Glutamatergic neuron (in vitro differentiated cells): ENCODE data around the gene SLC25A4. TPM values are rescaled to one million over a fixed set of nuclear protein-coding genes. Genes with fewer than 3 reads are reported as not detected.
"Not testable (repeated sequence)": the region's sequence is repeated elsewhere in the genome, so short reads cannot be mapped to it uniquely, and the experiment has no call there.

Experiments used
- DNase-seq: peaks from one replicate; pipeline ENCODE4 v3.0.0; 2022
- H3K27ac Mint-ChIP-seq: one replicate; pipeline ENCODE4 v1.8.0; 2020; ENCODE audit warnings: mild to moderate bottlenecking, mixed read lengths, inconsistent platforms; ENCODE audit not compliant: unreplicated experiment
- H3K27me3 Mint-ChIP-seq: one replicate; pipeline ENCODE4 v1.8.0; 2020; ENCODE audit warnings: mild to moderate bottlenecking, moderate library complexity, mixed read lengths, inconsistent platforms; ENCODE audit not compliant: unreplicated experiment
- H3K36me3 Mint-ChIP-seq: one replicate; pipeline ENCODE4 v1.8.0; 2020; ENCODE audit warnings: mild to moderate bottlenecking, mixed read lengths, inconsistent platforms; ENCODE audit not compliant: unreplicated experiment
- H3K4me1 Mint-ChIP-seq: one replicate; pipeline ENCODE4 v1.8.0; 2020; ENCODE audit warnings: mild to moderate bottlenecking, low read depth, mixed read lengths, inconsistent platforms; ENCODE audit not compliant: unreplicated experiment
- H3K4me3 Mint-ChIP-seq: one replicate; pipeline ENCODE4 v1.8.0; 2020; ENCODE audit warnings: mild to moderate bottlenecking, mixed read lengths, inconsistent platforms; ENCODE audit not compliant: unreplicated experiment
- H3K9me3 Mint-ChIP-seq: one replicate; pipeline ENCODE4 v1.8.0; 2020; ENCODE audit warnings: mild to moderate bottlenecking, moderate library complexity, mixed read lengths, inconsistent platforms; ENCODE audit not compliant: unreplicated experiment
- total RNA-seq: library from RNA; stranded (reverse); fragmentation: NEBNext Ultra II Directional; extraction: Animal tissue kit (Norgen Biotek cat#: 25700); gene quantifications from one replicate; pipeline ENCODE4 v1.2.1, GENCODE V29; 2021; ENCODE audit not compliant: unreplicated experiment
- TF ChIP-seq, protein P1 (sequence below): fragments of 200-600 bp; sonication (generic); IDR thresholded peaks from one replicate; pipeline ENCODE4 v1.5.0; 2021; ENCODE audit not compliant: partially characterized antibody, unreplicated experiment

SLC25A4 gene
- total RNA-seq, 1 donor from 2014 or later = 44.7 TPM

DNA sequence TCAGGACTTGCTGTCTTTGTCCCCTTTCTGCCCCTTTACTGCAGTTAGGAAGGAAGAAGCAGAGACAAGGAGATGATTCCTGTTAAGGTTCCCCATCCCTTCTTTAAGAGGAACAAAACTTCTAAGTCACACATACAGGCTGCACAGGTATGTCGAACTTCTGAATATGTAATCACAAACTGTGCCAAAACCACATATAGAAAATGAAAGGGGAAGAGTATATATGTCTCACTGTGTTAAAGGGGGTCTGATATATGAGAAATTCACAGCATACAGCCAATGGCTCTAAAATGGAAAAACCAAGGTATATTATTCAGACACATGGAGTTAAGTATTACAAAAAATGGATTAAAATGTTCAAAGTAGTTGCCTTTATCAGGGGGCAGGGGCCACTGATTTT, 49.0 kb downstream of the SLC25A4 start:
- no peak overlapping the region for H3K27ac Mint-ChIP-seq
- TF ChIP-seq, protein P1, sequence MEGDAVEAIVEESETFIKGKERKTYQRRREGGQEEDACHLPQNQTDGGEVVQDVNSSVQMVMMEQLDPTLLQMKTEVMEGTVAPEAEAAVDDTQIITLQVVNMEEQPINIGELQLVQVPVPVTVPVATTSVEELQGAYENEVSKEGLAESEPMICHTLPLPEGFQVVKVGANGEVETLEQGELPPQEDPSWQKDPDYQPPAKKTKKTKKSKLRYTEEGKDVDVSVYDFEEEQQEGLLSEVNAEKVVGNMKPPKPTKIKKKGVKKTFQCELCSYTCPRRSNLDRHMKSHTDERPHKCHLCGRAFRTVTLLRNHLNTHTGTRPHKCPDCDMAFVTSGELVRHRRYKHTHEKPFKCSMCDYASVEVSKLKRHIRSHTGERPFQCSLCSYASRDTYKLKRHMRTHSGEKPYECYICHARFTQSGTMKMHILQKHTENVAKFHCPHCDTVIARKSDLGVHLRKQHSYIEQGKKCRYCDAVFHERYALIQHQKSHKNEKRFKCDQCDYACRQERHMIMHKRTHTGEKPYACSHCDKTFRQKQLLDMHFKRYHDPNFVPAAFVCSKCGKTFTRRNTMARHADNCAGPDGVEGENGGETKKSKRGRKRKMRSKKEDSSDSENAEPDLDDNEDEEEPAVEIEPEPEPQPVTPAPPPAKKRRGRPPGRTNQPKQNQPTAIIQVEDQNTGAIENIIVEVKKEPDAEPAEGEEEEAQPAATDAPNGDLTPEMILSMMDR = no peak

DNA sequence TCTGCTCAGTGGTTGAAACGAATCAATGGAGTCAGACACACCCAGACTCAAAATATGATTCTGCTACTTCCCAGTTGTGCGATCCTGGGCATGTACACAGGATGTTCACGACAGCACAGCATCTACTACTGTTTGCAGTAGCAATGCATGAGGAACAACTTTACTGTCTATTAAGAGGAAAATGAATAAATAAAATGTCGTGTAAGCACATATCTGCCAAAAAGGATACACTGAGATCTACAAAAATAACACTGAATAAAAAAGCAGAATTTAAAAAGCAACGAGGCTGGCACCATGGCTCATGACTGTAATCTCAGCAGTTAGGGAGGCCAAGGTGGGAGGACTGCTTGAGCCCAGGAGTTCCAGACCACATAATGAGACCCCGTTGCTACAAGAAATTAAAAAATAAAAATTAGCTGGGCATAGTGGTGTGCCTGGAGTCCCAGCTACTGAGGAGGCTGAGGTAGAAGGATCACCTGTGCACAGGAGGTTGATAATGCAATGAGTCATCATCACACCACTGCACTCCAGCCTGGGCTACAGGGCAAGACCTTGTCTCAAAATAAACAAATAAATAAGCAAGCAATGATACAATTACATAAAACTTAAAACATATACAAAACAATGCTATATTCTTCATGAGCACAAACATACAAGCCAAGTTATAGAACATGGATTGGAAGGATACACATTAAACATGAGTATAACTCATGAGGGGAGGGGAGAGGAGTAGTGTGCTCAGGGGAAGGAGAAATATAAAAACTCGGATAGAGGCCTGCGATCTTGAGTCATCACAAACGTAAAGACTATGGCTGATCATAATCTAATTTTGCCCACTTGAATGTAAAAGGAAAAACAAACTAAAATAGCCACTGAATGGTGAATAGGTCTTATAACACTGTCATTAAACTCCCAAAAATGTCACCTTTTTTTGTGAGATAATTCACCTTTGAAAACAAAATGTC, 52.1 kb downstream of the SLC25A4 start:
- Mint-ChIP-seq H3K27me3 (no peaks in the 10 kb centered on the region), H3K4me1 (no peaks in the 10 kb centered on the region), H3K27ac (no peak overlapping the region), H3K9me3 (no peaks in the 10 kb centered on the region), H3K4me3 (no peak overlapping the region), H3K36me3 (no peaks in the 10 kb centered on the region)
- TF ChIP-seq, protein P1 = no peak
- no peak for DNase-seq

More for the DNA sequence above, 49.0 kb downstream of the SLC25A4 start:
- H3K4me3 Mint-ChIP-seq = no peak overlapping the region
- DNase-seq = no peak
- no peaks in the 10 kb centered on the region for H3K27me3 Mint-ChIP-seq
- H3K36me3 Mint-ChIP-seq = no peaks in the 10 kb centered on the region
- no peaks in the 10 kb centered on the region for H3K9me3 Mint-ChIP-seq
- no peaks in the 10 kb centered on the region for H3K4me1 Mint-ChIP-seq

DNA sequence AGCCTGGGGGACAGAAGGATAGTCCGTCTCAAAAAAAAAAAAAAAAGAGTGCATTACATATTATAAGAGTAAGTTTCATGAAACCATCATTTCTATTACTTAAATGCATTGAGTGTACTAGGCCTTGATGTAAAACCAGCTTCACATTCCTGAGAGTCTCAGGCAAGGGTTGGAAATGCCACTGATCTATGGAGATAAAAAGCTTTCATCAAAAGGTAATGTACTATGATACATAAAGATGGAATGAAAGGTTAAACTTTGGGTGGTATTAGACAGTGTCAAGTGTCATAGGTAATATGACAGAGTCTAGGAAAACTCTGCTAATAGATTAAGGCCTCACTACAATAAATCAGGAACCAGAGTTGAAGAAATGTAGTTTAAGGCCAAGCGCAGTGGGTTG, 53.4 kb downstream of the SLC25A4 start:
- Mint-ChIP-seq H3K36me3 (no peaks in the 10 kb centered on the region), H3K9me3 (no peaks in the 10 kb centered on the region), H3K27me3 (no peaks in the 10 kb centered on the region), H3K4me3 (no peak overlapping the region), H3K27ac (no peak overlapping the region), H3K4me1 (no peaks in the 10 kb centered on the region)
- TF ChIP-seq, protein P1 = no peak
- DNase-seq = no peak

DNA sequence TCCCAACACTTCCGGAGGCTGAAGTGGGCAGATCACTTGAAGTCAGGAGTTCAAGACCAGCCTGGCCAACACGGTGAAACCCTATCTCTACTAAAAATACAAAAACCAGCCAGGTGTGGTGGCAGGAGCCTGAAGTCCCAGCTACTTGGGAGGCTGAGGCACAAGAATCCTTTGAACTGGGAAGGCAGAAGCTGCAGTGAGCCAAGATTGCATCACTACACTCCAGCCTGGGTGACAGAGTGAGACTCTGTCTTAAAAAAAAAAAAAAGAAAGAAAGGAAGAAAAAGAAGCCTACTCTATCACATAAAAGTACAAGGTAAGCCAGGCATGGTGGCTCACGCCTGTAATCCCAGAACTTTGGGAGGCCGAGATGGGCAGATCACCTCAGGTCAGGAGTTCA, 55.1 kb downstream of the SLC25A4 start:
- H3K4me3 Mint-ChIP-seq, H3K27me3 Mint-ChIP-seq, DNase-seq, H3K27ac Mint-ChIP-seq, H3K36me3 Mint-ChIP-seq, H3K9me3 Mint-ChIP-seq, H3K4me1 Mint-ChIP-seq: not testable (repeated sequence)

Other genes starting within 250 kb of the SLC25A4 start
- not detected for gene HELT, start 124.8 kb upstream of the SLC25A4 start, total RNA-seq
- 28.4 TPM for gene CFAP97, start 60.7 kb downstream of the SLC25A4 start, total RNA-seq
- 27.5 TPM for gene SNX25, start 66.3 kb downstream of the SLC25A4 start, total RNA-seq